CD4-positive, alpha-beta T cell treated with Interleukin-15 for 4 hours (primary cell): ENCODE measurements around the gene TPSG1.

Source experiments
- DNase-seq: peaks from one replicate; pipeline ENCODE4 v3.0.0-alpha.2; 2020; ENCODE audit warnings: low spot score

TPSG1 gene

GRCh38 chr16:1176280-1176897 lies 48.7 kb downstream of the TPSG1 start:
- DNase-seq, result no peak

GRCh38 chr16:1175566-1176279 lies 49.3 kb downstream of the TPSG1 start:
- no peak for DNase-seq

- DNase-seq, result no peak
Observed at GRCh38 chr16:1174477-1175357, 50.4 kb downstream of the TPSG1 start.

- no peak for DNase-seq
Observed at GRCh38 chr16:1173788-1174451, 51.1 kb downstream of the TPSG1 start.

GRCh38 chr16:1172651-1173050 lies 52.4 kb downstream of the TPSG1 start:
- DNase-seq, result no peak

GRCh38 chr16:1171854-1172428 lies 53.1 kb downstream of the TPSG1 start:
- DNase-seq, result no peak
